Loucy (cell line): ENCODE results near the gene IHH.

Source experiments
- H2AFZ ChIP-seq: fragments of 200-600 bp; sonication (generic); 2 replicates; pipeline ENCODE4 v1.6.0; 2016; ENCODE audit warnings: antibody characterized with exemption, mild to moderate bottlenecking, low read length, moderate library complexity
- H3F3A ChIP-seq: fragments of 200-600 bp; 2 replicates; pipeline ENCODE4 v1.6.0; 2016; ENCODE audit warnings: antibody characterized with exemption, low read depth, mild to moderate bottlenecking
- H3K27me3 ChIP-seq: fragments of 200-600 bp; sonication (generic); 2 replicates; pipeline ENCODE4 v1.6.1; 2014; ENCODE audit warnings: low read length, mild to moderate bottlenecking; ENCODE audit not compliant: insufficient read depth, poor library complexity, severe bottlenecking
- H3K36me3 ChIP-seq: fragments of 200-600 bp; sonication (generic); 2 replicates; pipeline ENCODE4 v1.6.1; 2016; ENCODE audit warnings: low read length; ENCODE audit not compliant: insufficient read depth
- H3K4me1 ChIP-seq: fragments of 200-600 bp; sonication (generic); 2 replicates; pipeline ENCODE4 v1.5.1; 2014; ENCODE audit warnings: low read length, mild to moderate bottlenecking; ENCODE audit not compliant: insufficient read depth, poor library complexity, severe bottlenecking
- H3K4me2 ChIP-seq: fragments of 200-600 bp; sonication (generic); 2 replicates; pipeline ENCODE4 v1.6.0; 2014; ENCODE audit warnings: antibody characterized with exemption, low read length, low read depth, mild to moderate bottlenecking; ENCODE audit not compliant: poor library complexity, severe bottlenecking
- H3K4me3 ChIP-seq: fragments of 200-600 bp; sonication (generic); 2 replicates; pipeline ENCODE4 v1.5.1; 2014; ENCODE audit warnings: low read length, mild to moderate bottlenecking, mixed read lengths; ENCODE audit not compliant: poor library complexity, severe bottlenecking
- H3K79me2 ChIP-seq: fragments of 200-600 bp; sonication (generic); 2 replicates; pipeline ENCODE4 v1.6.1; 2014; ENCODE audit warnings: low read length; ENCODE audit not compliant: insufficient read depth
- H3K9ac ChIP-seq: fragments of 200-600 bp; sonication (generic); 2 replicates; pipeline ENCODE4 v1.6.0; 2014; ENCODE audit warnings: mild to moderate bottlenecking, low read depth, low read length, moderate library complexity; ENCODE audit not compliant: poor library complexity, severe bottlenecking
- H3K9me2 ChIP-seq: fragments of 200-600 bp; sonication (generic); replicated peaks from 2 replicates; pipeline ENCODE4 v1.6.1; 2016; ENCODE audit warnings: low read depth, low read length, mixed read lengths
- H3K9me3 ChIP-seq: fragments of 200-600 bp; sonication (generic); 2 replicates; pipeline ENCODE4 v1.6.1; 2014; ENCODE audit warnings: mild to moderate bottlenecking, antibody characterized with exemption, low read length, low read depth; ENCODE audit not compliant: insufficient read depth
- H4K20me1 ChIP-seq: fragments of 200-600 bp; sonication (generic); 2 replicates; pipeline ENCODE4 v1.6.0; 2014; ENCODE audit warnings: antibody characterized with exemption, low read length, mild to moderate bottlenecking; ENCODE audit not compliant: insufficient read depth, poor library complexity, severe bottlenecking
- CTCF ChIP-seq: fragments of 200-600 bp; sonication (generic); conservative IDR thresholded peaks from 2 replicates; pipeline ENCODE4 v1.5.1; 2014; ENCODE audit warnings: mild to moderate bottlenecking, antibody characterized with exemption, low read length
- EZH2phosphoT487 ChIP-seq: fragments of 200-600 bp; IDR thresholded peaks from 2 replicates; pipeline ENCODE4 v1.6.1; 2018; ENCODE audit warnings: antibody characterized with exemption, mild to moderate bottlenecking, moderate library complexity, borderline replicate concordance

The IHH gene

GRCh38 chr2:219034823-219035222, 25.9 kb downstream of the IHH start:
- H3K27me3 ChIP-seq: no peaks in the 10 kb centered on the region
- no peak for TF ChIP-seq EZH2phosphoT487
- no peak for TF ChIP-seq CTCF
- H3K9ac ChIP-seq: no peak overlapping the region
- H3K4me1 ChIP-seq: no peaks in the 10 kb centered on the region
- H3K36me3 ChIP-seq: no peaks in the 10 kb centered on the region
- no peak overlapping the region for H3K4me2 ChIP-seq
- no peaks in the 10 kb centered on the region for H4K20me1 ChIP-seq
- no peak overlapping the region for H3K4me3 ChIP-seq
- H3K79me2 ChIP-seq: no peaks in the 10 kb centered on the region
- H3K9me2 ChIP-seq: no peaks in the 10 kb centered on the region
- no peak overlapping the region for H2AFZ ChIP-seq
- H3K9me3 ChIP-seq: no peaks in the 10 kb centered on the region
- no peaks in the 10 kb centered on the region for H3F3A ChIP-seq

GRCh38 chr2:219032051-219032745, 28.5 kb downstream of the IHH start:
- no peak overlapping the region for H3K4me3 ChIP-seq
- no peaks in the 10 kb centered on the region for H4K20me1 ChIP-seq
- H3K4me2 ChIP-seq: no peak overlapping the region
- H3K9me2 ChIP-seq: no peaks in the 10 kb centered on the region
- no peaks in the 10 kb centered on the region for H3K27me3 ChIP-seq
- H3F3A ChIP-seq: no peaks in the 10 kb centered on the region
- no peaks in the 10 kb centered on the region for H3K79me2 ChIP-seq
- no peak for TF ChIP-seq EZH2phosphoT487
- no peak for TF ChIP-seq CTCF
- H3K4me1 ChIP-seq: no peaks in the 10 kb centered on the region
- no peak overlapping the region for H3K9ac ChIP-seq
- no peaks in the 10 kb centered on the region for H3K36me3 ChIP-seq
- H3K9me3 ChIP-seq: no peaks in the 10 kb centered on the region
- H2AFZ ChIP-seq: no peak overlapping the region

GRCh38 chr2:219031005-219031738, 29.5 kb downstream of the IHH start:
- H3K4me2 ChIP-seq: no peak overlapping the region
- no peaks in the 10 kb centered on the region for H3K79me2 ChIP-seq
- H4K20me1 ChIP-seq: no peaks in the 10 kb centered on the region
- no peak overlapping the region for H3K4me3 ChIP-seq
- H3K4me1 ChIP-seq: no peaks in the 10 kb centered on the region
- TF ChIP-seq EZH2phosphoT487: no peak
- no peak for TF ChIP-seq CTCF
- no peak overlapping the region for H3K9ac ChIP-seq
- H3K27me3 ChIP-seq: no peaks in the 10 kb centered on the region
- no peaks in the 10 kb centered on the region for H3K9me3 ChIP-seq
- no peaks in the 10 kb centered on the region for H3F3A ChIP-seq
- H2AFZ ChIP-seq: no peak overlapping the region
- no peaks in the 10 kb centered on the region for H3K9me2 ChIP-seq
- H3K36me3 ChIP-seq: no peaks in the 10 kb centered on the region
